ENCODE results near the gene NCSTN.

GRCh38 chr1:160374306-160375110, 31.3 kb downstream of the NCSTN start:
- TF ChIP-seq FOSL1 (CRISPR knock-in tag; IDR thresholded peaks at IDR 0.05; ENCODE audit: borderline replicate concordance) (no peak), NAIF1 (CRISPR knock-in tag; IDR thresholded peaks at IDR 0.05; ENCODE audit: borderline replicate concordance) (no peak), PHF21A (CRISPR knock-in tag; IDR thresholded peaks at IDR 0.05) (no peak), CTCF (CRISPR knock-in tag; IDR thresholded peaks at IDR 0.05) (no peak), MAX (IDR thresholded peaks at IDR 0.05) (no peak), HNRNPL (IDR thresholded peaks at IDR 0.05; ENCODE audit: low read depth, low read length) (no peak), SETDB1 (CRISPR knock-in tag; IDR thresholded peaks at IDR 0.05; ENCODE audit: borderline replicate concordance) (no peak), PRDM15 (CRISPR knock-in tag; IDR thresholded peaks at IDR 0.05) (no peak), SMC3 (IDR thresholded peaks at IDR 0.05; ENCODE audit: low read length) (no peak), POLR2A (IDR thresholded peaks at IDR 0.05; ENCODE audit: insufficient read depth in 1 of 2, low read depth in 2 of 2, low read length in 2 of 2) (no peak), RERE (CRISPR knock-in tag; IDR thresholded peaks at IDR 0.05; ENCODE audit: low read depth) (no peak), RELA (CRISPR knock-in tag; IDR thresholded peaks at IDR 0.05) (no peak), POLR2AphosphoS5 (IDR thresholded peaks at IDR 0.05; ENCODE audit: low read depth, low read length) (no peak), ZNF275 (CRISPR knock-in tag; IDR thresholded peaks at IDR 0.05; ENCODE audit: borderline replicate concordance) (no peak)

Data from HepG2 (cell line).